Trophoblast cell (in vitro differentiated cells and primary cell): Measurements from ENCODE around the gene ELN.

Experiments used
- DNase-seq, 2 donors: peaks; one replicate each; pipeline ENCODE4 v3.0.0-alpha.2; 2016
- H2AFZ ChIP-seq: 2 replicates; pipeline ENCODE4 v1.6.1; 2013; ENCODE audit warnings: low read length, moderate library complexity, mild to moderate bottlenecking; ENCODE audit not compliant: insufficient read depth, poor library complexity
- H2AK5ac ChIP-seq: 2 replicates; pipeline ENCODE4 v1.6.1; 2013; ENCODE audit warnings: mild to moderate bottlenecking, low read length
- H2BK120ac ChIP-seq: 2 replicates; pipeline ENCODE4 v1.6.1; 2013; ENCODE audit warnings: low read length, mild to moderate bottlenecking, moderate library complexity; ENCODE audit not compliant: insufficient read depth, poor library complexity
- H2BK12ac ChIP-seq: 2 replicates; pipeline ENCODE4 v1.6.1; 2013; ENCODE audit warnings: mild to moderate bottlenecking, low read length, moderate library complexity
- H2BK5ac ChIP-seq: 2 replicates; pipeline ENCODE4 v1.6.1; 2013; ENCODE audit warnings: low read length, low read depth, moderate library complexity, mild to moderate bottlenecking; ENCODE audit not compliant: poor library complexity
- H3K14ac ChIP-seq: 2 replicates; pipeline ENCODE4 v1.6.1; 2013; ENCODE audit warnings: mild to moderate bottlenecking, low read length
- H3K18ac ChIP-seq: 2 replicates; pipeline ENCODE4 v1.6.1; 2013; ENCODE audit warnings: mild to moderate bottlenecking, low read length
- H3K23ac ChIP-seq: 2 replicates; pipeline ENCODE4 v1.6.1; 2013; ENCODE audit warnings: low read length
- H3K27ac ChIP-seq: 2 replicates; pipeline ENCODE4 v1.5.1; 2013; ENCODE audit warnings: low read depth, mild to moderate bottlenecking, inconsistent platforms, low read length, moderate library complexity
- H3K27me3 ChIP-seq: 2 replicates; pipeline ENCODE4 v1.6.1; 2013; ENCODE audit warnings: inconsistent platforms, mild to moderate bottlenecking, low read length, moderate library complexity; ENCODE audit not compliant: insufficient read depth
- H3K36me3 ChIP-seq, 2 experiments: 1 replicate in 1 of 2; 2 replicates in 1 of 2; pipeline ENCODE4 v1.6.1; 2013; ENCODE audit warnings: low read length in 2 of 2, mild to moderate bottlenecking in 2 of 2, moderate library complexity in 1 of 2; ENCODE audit not compliant: insufficient read depth in 2 of 2, control insufficient read depth in 1 of 2
- H3K4ac ChIP-seq: 2 replicates; pipeline ENCODE4 v1.6.1; 2013; ENCODE audit warnings: low read depth, mild to moderate bottlenecking, low read length, moderate library complexity
- H3K4me1 ChIP-seq, 2 experiments: 1 replicate in 1 of 2; 2 replicates in 1 of 2; pipeline ENCODE4 v1.6.1; 2013; ENCODE audit warnings: low read length in 2 of 2, mild to moderate bottlenecking in 2 of 2, moderate library complexity in 1 of 2; ENCODE audit not compliant: insufficient read depth in 2 of 2, control insufficient read depth in 1 of 2
- H3K4me2 ChIP-seq: 2 replicates; pipeline ENCODE4 v1.6.1; 2013; ENCODE audit warnings: inconsistent platforms, mild to moderate bottlenecking, low read length, moderate library complexity
- H3K4me3 ChIP-seq: 2 replicates; pipeline ENCODE4 v1.5.1; 2013; ENCODE audit warnings: mild to moderate bottlenecking, low read depth, low read length, inconsistent platforms
- H3K79me1 ChIP-seq: one replicate; pipeline ENCODE4 v1.6.1; 2013; ENCODE audit warnings: low read length
- H3K79me2 ChIP-seq: 2 replicates; pipeline ENCODE4 v1.6.1; 2013; ENCODE audit warnings: low read length, mild to moderate bottlenecking; ENCODE audit not compliant: control insufficient read depth, insufficient read depth, poor library complexity
- H3K9ac ChIP-seq: 2 replicates; pipeline ENCODE4 v1.6.1; 2013; ENCODE audit warnings: mild to moderate bottlenecking, low read length
- H3K9me3 ChIP-seq: 2 replicates; pipeline ENCODE4 v1.6.1; 2013; ENCODE audit warnings: low read depth, mild to moderate bottlenecking, control low read depth, inconsistent platforms, low read length; ENCODE audit not compliant: insufficient read depth
- H4K12ac ChIP-seq: 2 replicates; pipeline ENCODE4 v1.6.1; 2013; ENCODE audit warnings: low read depth, mild to moderate bottlenecking, low read length, moderate library complexity
- H4K8ac ChIP-seq: 2 replicates; pipeline ENCODE4 v1.6.1; 2013; ENCODE audit warnings: low read depth, mild to moderate bottlenecking, low read length, moderate library complexity
- H4K91ac ChIP-seq: one replicate; pipeline ENCODE4 v1.6.1; 2013; ENCODE audit warnings: low read depth, mild to moderate bottlenecking, low read length, moderate library complexity
- WGBS: extraction: QIAGEN DNeasy Blood & Tissue Kit; methylation state at CpG from one replicate; pipeline ENCODE4 v1.1.7; 2013; ENCODE audit warnings: missing lambda C conversion rate; ENCODE audit not compliant: insufficient read length, insufficient coverage; ENCODE audit errors: extremely low coverage; 5-methylcytosine and 5-hydroxymethylcytosine counted together

ELN gene

GRCh38 chr7:73992101-73992562 lies 35.8 kb upstream of the ELN start:
- no peak overlapping the region for H2BK5ac ChIP-seq
- H3K27ac ChIP-seq: no peak overlapping the region
- H2BK120ac ChIP-seq: no peak overlapping the region
- no peak overlapping the region for H3K14ac ChIP-seq
- H3K79me1 ChIP-seq: no peaks in the 10 kb centered on the region
- H4K91ac ChIP-seq: no peak overlapping the region
- no peak overlapping the region for H2AFZ ChIP-seq
- H3K79me2 ChIP-seq: no peaks in the 10 kb centered on the region
- H2BK12ac ChIP-seq: no peak overlapping the region
- no peak overlapping the region for H3K4ac ChIP-seq
- no peaks in the 10 kb centered on the region for H3K36me3 ChIP-seq
- peaks cover 0 to 9% of the 10 kb centered on the region in 2 experiments for H3K4me1 ChIP-seq
- H3K9me3 ChIP-seq: peaks cover 10% of the 10 kb centered on the region
- H3K9ac ChIP-seq: no peak overlapping the region
- no peak overlapping the region for H3K4me2 ChIP-seq
- no peak overlapping the region for H3K4me3 ChIP-seq
- WGBS: no CpG with 5 or more reads among the region's 18 CpGs
- no peaks in the 10 kb centered on the region for H3K27me3 ChIP-seq
- H4K12ac ChIP-seq: no peak overlapping the region
- H3K18ac ChIP-seq: no peak overlapping the region
- H2AK5ac ChIP-seq: no peak overlapping the region
- no peak overlapping the region for H3K23ac ChIP-seq
- H4K8ac ChIP-seq: no peak overlapping the region
- DNase-seq: peak; percentile 45 to 70

- Histone ChIP-seq H3K4me2 (no peak overlapping the region), H2BK120ac (no peak overlapping the region), H3K4ac (no peak overlapping the region), H3K36me3 (no peaks in the 10 kb centered on the region), H3K27me3 (no peaks in the 10 kb centered on the region), H3K23ac (no peak overlapping the region), H3K14ac (no peak overlapping the region), H4K91ac (no peak overlapping the region), H3K18ac (no peak overlapping the region), H3K9me3 (peaks cover 10% of the 10 kb centered on the region), H3K27ac (no peak overlapping the region), H2BK12ac (no peak overlapping the region), H3K4me3 (no peak overlapping the region), H3K79me1 (no peaks in the 10 kb centered on the region), H4K8ac (no peak overlapping the region), H4K12ac (no peak overlapping the region), H3K4me1 (peaks cover 0 to 9% of the 10 kb centered on the region in 2 experiments), H2AK5ac (no peak overlapping the region), H2BK5ac (no peak overlapping the region), H2AFZ (no peak overlapping the region), H3K79me2 (no peaks in the 10 kb centered on the region), H3K9ac (no peak overlapping the region)
- DNase-seq: no peak
- no CpG with 5 or more reads among the region's 7 CpGs for WGBS
These were observed 34.0 kb upstream of the ELN start for GRCh38 chr7:73994023-73994422.

- Histone ChIP-seq H2BK120ac (no peak overlapping the region), H3K4ac (no peak overlapping the region), H3K9ac (no peak overlapping the region), H3K14ac (no peak overlapping the region), H4K8ac (no peak overlapping the region), H4K12ac (no peak overlapping the region), H3K9me3 (peaks cover 10% of the 10 kb centered on the region), H3K4me3 (no peak overlapping the region), H3K18ac (no peak overlapping the region), H3K27ac (no peak overlapping the region), H2AFZ (no peak overlapping the region), H4K91ac (no peak overlapping the region), H2AK5ac (no peak overlapping the region), H3K23ac (no peak overlapping the region), H3K4me2 (no peak overlapping the region), H2BK5ac (no peak overlapping the region), H3K27me3 (no peaks in the 10 kb centered on the region), H3K4me1 (peaks cover 0 to 9% of the 10 kb centered on the region in 2 experiments), H2BK12ac (no peak overlapping the region), H3K79me1 (no peaks in the 10 kb centered on the region), H3K79me2 (no peaks in the 10 kb centered on the region), H3K36me3 (no peaks in the 10 kb centered on the region)
- no peak for DNase-seq
These were observed 33.2 kb upstream of the ELN start for GRCh38 chr7:73994761-73995160.

- no peak overlapping the region for H3K14ac ChIP-seq
- WGBS: no CpG with 5 or more reads among the region's 4 CpGs
These were observed 32.6 kb upstream of the ELN start for GRCh38 chr7:73995330-73995729.

More at GRCh38 chr7:73995330-73995729, 32.6 kb upstream of the ELN start:
- H2AK5ac ChIP-seq: no peak overlapping the region
- H2BK12ac ChIP-seq: no peak overlapping the region
- H3K18ac ChIP-seq: no peak overlapping the region
- no peak overlapping the region for H4K8ac ChIP-seq
- peaks cover 0 to 9% of the 10 kb centered on the region in 2 experiments for H3K4me1 ChIP-seq
- no peak overlapping the region for H3K27ac ChIP-seq
- H2BK120ac ChIP-seq: no peak overlapping the region
- no peaks in the 10 kb centered on the region for H3K27me3 ChIP-seq
- peaks cover 10% of the 10 kb centered on the region for H3K9me3 ChIP-seq
- no peak overlapping the region for H2BK5ac ChIP-seq
- no peak overlapping the region for H3K23ac ChIP-seq
- H3K9ac ChIP-seq: no peak overlapping the region
- no peak overlapping the region for H3K4me2 ChIP-seq
- no peak overlapping the region for H4K91ac ChIP-seq
- no peak overlapping the region for H3K4me3 ChIP-seq
- H2AFZ ChIP-seq: no peak overlapping the region
- H3K4ac ChIP-seq: no peak overlapping the region
- peak; percentile 24 to 25 for DNase-seq
- no peaks in the 10 kb centered on the region for H3K79me1 ChIP-seq
- no peaks in the 10 kb centered on the region for H3K36me3 ChIP-seq
- no peak overlapping the region for H4K12ac ChIP-seq
- no peaks in the 10 kb centered on the region for H3K79me2 ChIP-seq
